HG03175 (cell line): ENCODE measurements around the gene NRCAM.
"Not testable (repeated sequence)": the region's sequence is repeated elsewhere in the genome, so short reads cannot be mapped to it uniquely, and the experiment has no call there.

Experiments
- ATAC-seq: cut with Tn5 transposase; IDR thresholded peaks from one replicate; pipeline ENCODE4 v1.9.1; 2021; ENCODE audit warnings: mild to moderate bottlenecking, moderate library complexity; ENCODE audit not compliant: unreplicated experiment

Gene NRCAM

DNA sequence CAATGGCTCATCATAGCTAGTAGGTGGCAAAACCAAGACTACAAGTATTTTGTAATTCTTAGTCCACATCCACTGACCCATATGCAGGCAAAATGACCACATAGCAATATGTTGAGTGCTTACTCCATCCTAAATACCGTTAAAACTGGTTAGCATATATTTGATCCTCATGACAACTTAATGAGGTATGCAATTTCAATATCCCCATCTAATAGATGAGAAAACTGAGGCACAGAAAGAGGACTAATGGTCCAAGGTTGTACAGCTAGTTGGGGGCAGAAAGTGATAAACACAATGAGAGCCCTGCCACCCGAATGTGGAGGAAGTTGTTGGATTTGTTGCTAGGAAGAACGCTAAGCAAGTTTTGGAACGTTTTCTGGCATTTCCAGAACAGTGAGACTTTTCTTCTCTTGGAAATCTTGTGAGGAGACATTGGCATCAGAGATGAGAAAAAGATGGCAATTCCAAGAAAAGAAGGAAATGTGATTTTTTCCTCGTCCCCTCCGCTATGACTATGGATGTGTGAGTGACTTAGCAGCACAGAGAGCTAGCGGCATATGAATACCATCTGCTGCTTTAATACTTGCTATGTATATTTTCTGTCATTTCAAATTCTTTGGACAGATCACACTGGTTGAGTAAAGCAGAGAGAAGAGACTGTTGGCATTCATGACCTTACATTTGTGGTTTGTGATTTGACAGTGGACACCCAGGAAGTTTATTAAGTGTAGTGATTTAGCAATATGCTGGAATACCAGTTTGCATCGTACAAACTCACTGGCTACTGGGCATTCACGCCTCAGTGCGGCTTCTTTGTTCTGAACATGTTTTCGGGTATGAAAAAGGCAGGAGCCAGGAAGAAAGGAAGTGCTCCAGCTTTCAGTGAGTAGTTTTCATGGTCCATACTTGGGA is 51.5 kb downstream of the NRCAM start:
- ATAC-seq, result no peak

DNA sequence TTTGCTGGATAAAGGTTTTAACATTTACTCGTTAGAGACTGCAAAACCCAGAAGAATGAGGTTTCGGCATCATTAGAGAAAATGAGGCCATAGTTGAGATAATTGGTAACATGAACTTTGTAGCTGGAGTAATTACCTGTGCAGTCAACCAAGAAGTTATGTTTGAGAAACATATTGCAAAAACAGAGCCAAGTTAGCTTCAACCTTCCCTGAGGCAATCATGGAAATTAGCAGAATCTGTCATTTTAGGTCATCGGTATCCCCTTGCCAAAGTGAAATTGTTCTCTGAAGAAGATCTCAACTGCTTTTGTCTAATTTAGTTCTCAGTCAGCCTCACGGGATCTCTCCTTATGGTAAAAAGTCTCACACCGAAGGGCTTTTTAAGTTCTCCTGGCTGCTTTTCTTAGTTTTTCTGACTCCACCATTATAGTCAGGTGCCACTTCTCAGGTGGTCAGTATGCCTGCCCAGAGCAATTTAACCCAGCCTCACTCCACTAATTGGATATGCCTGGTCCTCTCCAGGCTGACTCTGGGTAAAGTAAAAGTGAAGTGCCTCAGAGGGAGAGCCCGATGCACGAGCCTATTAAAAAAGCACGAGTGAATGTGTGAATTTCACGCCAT is 52.5 kb downstream of the NRCAM start:
- ATAC-seq, result no peak

DNA sequence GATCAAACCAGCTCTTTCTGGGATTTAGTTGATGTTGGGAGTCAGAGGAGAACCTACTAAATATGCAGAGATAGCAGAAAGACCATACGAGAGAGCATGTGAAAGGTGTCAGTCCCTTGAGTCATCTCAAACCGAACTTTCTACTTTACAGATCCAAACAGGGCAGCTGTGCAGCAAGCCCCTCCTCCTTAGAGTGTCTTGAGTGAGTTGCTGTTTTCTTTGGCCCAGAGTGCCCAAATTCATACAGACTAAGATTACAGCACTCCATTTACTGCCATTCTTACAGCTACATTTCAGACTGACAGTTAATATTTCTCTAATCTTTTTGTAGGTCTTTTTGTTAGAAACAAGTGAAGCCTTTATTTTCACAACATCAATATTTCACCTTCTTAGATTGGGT is 53.4 kb downstream of the NRCAM start:
- peak; percentile 59 for ATAC-seq

DNA sequence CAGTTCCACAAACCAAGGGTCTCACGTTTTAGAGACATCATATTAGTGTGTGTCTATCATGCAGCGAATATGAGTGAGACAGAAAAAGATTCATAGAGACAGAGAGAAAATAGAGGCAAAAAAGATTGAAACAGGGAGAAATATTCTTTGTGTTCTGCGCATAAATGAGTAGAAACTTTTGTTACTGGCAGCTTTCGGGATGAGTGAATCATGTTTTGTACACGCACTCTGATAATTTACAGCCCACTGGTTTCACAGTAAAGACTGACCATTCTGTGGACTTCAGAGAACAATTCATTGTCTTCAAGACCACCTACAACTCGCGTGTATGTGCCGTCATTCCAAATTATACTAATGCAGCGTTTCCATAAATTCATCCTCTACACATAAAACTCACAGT is 60.2 kb downstream of the NRCAM start:
- no peak for ATAC-seq

DNA sequence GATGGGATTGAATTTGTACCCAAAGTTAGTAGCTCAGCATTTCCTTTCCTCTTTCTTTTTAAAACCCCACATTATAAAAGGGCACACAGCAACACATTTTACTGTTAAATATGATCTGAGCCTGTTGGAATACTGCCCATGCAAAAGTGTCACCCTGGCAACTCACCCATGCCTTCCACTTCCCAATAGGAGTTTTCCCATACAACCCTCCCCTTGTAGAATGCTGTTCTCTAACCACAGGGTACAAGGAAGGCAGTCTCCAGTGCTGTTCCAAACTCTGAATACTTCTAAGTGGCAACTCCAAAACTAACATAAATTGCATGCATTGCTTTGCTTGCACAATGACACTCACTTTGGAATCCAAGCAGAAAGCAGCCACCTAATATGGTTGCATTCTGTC is 60.8 kb downstream of the NRCAM start:
- no peak for ATAC-seq

DNA sequence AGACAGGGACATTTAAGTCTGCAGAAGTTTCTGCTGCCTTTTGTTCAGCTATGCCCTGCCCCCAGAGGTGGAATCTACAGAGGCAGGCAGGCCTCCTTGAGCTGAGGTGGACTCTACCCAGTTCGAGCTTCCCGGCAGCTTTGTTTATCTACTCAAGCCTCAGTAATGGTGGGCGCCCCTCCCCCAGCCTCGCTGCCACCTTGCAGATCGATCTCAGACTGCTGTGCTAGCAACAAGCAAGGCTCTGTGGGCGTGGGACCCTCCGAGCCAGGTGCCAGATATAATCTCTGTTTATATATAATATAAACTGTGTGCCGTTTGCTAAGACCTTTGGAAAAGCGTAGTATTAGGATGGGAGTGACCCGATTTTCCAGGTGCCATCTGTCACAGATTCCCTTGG is 63.1 kb downstream of the NRCAM start:
- ATAC-seq, result not testable (repeated sequence)

DNA sequence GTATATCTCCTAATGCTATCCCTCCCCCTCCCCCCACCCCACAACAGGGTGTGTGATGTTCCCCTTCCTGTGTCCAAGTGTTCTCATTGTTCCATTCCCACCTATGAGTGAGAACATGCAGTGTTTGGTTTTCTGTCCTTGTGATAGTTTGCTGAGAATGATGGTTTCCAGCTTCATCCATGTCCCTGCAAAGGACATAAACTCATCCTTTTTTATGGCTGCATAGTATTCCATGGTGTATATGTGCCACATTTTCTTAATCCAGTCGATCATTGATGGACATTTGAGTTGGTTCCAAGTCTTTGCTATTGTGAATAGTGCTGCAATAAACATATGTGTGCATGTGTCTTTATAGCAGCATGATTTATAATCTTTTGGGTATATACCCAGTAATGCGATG is 68.5 kb downstream of the NRCAM start:
- not testable (repeated sequence) for ATAC-seq

DNA sequence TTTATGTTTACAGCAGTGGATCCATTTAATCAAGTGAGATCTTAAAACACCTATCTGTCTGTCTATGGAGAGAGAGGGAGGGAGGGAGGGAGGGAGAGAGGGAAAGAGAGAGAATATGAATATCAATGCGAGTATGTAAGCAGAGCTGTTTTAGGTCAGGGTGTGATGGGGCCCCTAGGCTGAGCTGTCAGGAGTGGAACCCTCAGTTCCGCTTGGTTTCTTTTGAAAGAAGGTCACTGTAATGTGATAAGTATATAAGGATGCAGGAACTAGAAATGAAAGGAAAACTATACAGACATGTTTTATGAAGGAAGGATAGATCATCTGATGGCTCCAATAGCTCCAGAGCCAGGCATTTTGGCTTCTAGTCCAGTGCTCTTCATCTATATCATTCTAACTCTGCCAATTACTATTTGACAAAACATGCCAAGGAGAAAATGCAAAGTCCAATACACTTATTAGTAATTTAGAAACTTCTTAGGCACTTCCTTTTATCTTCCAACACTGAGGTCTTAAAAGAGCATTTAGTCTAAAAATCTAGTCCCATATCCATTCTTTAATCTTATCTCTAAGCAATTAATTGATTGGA is 70.3 kb downstream of the NRCAM start:
- no peak for ATAC-seq

DNA sequence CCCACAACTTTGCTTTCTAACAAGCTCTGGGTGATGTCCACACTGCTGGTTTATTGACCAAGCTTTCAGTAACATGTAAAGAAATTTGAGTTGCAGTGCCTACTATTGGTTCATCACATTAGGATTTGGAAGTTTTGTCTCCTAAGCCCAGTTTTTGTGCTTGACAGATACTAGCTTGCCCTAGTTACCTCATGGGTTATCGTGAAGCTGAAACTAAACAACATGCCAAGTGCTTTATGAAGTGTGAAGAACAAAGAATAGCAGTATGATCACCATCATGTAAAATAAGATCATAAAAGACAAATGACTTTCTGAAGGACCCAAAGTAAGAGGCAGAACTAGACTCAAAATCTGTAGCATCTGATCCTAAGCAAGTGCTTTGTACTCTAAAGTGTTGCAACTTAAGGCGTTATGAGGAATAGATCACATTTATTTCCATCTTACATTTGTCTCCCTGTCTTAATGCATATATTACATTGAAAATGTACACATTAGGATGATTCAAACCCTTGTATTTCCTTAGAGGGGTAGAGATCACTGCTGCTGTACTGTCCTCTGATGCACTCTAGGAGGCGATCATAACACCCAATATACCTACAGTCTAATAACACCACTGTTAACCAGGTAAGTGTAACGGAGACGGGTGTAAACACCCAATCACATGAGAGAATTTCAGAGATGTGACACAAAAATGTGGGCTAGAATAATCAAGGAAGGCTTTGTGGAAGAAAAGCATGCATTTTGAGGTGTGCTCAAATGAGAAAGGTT is 71.3 kb downstream of the NRCAM start:
- ATAC-seq, result peak; percentile 82

DNA sequence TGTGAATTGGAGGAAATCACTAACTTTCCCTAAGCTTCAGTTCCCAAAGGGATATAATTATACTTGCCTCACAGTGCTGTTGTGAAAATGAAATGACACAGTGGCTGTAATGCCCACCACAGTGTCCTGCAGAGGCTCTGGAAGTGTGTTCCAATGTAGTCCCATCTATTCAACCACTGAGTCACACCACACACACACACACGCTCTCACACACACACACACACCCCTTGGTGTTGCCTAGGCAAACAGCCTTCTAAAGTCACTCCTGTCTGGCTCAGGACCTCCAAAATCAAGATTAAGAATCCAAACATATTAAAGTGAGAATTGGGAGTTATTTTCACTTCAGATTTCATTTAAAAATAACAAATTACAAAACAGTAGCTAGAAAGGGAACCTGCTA is 73.3 kb downstream of the NRCAM start:
- no peak for ATAC-seq

DNA sequence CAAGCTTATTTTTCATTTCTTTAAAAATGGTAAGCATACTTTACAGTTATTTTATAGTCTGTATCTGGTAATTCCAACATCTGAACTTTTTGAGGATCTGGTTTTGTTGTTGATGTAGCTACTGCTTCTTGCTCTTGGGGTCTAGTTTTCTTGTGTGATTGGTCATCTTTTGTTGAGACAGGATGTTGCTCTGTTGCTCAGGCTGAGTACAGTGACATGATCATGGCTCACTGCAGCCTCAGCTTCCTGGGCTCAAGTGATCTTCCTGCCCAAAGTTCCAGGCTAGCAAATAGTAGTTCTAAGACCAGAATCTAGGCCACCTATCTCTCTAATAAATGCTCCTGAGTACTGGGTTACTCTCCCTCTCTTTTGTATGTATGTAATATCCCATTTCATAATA is 75.7 kb downstream of the NRCAM start:
- ATAC-seq, result no peak

DNA sequence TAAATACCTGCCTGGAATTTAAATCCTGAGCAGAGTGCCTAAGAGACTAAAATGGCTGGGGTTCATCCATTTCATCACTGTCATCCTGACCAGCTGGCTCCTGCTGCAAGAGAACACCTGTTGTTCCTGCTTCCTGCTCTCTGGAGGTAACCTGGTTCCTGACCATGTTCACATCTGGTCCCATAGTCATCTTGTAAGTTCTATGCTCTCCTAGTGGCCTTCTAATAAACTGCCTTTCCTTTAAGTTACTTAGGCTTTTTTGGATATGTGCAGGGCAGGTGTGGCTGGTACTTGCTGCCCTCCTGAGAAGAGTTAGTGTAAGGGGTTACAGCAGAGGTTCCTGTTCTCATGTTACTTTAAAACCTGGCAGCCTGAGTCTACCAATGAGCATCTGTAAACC is 80.0 kb downstream of the NRCAM start:
- no peak for ATAC-seq

DNA sequence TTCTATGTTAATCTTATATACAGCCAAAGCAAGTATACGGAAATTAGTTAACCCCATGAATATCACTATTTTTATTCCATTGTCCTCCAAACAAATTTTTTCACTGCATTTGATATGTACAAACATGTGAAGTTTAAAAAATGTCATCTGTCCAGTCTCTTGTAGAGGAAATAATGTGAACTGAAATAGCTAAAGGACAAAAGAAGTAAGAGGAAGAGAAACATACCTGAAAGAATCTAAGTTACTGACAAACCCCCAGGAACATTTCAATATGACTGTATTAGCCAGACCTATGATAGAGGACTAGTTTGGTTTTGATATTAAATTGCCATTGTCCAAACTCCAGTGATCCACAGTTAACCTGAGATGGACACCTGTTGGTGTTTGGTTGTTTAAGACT is 80.6 kb downstream of the NRCAM start:
- no peak for ATAC-seq

DNA sequence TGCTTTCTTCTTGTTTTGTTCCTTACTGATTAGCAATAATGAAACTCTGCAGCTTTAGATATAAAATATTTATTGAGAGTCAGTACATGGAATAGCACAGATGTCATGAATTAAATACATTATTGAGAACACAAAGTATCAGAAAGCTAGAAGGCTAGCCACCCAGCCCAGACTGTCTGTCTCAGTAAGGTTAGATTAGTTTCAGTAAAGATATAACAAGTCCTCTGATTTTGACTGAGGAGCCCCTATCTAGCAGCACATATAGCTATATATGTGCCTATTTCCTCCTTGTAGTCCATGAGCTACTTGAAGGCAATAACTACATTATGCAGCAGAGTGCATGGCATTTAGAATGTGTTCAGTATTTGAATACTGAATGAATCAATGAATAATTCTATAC is 81.3 kb downstream of the NRCAM start:
- ATAC-seq, result no peak

DNA sequence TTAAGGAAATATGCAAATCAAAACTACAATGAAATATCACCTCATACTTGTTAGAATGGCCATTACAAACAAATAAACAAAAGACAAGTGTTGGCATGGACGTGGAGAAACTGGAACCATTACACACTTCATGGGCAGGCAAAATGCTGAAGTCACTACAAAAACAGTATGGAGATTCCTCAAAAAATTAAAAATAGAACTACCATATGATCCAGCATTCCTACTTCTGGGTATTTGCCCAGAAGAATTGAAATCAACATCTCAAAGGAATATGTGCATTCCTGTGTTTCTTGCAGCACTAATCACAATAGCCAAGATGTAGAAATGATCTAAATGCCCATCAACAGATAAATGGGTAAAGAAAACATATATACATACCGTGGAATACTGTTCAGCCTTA is 83.6 kb downstream of the NRCAM start:
- no peak for ATAC-seq

DNA sequence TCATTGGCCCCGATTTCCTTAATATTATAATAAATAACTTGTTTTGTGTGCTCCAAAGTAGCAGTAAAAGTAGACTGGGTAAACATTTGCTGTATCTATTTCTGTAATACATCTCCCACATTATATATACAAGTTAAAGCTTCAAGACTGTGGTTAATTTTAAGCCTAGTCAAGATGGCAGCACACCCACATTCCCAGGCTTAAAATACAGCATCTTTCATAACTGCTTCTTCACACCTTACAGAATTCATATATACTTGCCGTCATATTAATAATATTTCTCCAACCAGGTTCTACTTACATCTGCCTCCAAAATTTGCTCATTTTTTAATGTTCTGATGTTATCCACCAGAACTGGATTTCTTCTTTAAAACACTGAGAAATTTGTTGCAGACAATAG is 85.6 kb downstream of the NRCAM start:
- no peak for ATAC-seq

DNA sequence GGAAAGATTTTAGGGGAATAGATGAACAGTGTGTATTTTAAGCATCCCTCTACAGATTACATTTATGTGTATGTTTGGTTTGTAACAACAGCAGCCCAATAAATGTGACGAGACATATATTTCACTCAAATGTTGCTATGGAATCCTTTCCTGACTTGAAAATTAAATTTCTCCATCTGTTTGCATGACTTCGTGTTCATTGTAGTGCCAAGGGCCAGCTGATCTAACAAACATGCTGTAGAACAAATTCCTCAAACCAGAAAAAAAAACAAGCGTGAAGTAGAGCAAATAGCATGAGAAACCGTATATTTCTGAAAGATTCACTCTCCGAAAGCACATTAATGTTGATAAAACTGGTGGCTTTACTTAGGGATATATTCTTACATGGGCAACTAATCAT is 87.8 kb downstream of the NRCAM start:
- no peak for ATAC-seq

DNA sequence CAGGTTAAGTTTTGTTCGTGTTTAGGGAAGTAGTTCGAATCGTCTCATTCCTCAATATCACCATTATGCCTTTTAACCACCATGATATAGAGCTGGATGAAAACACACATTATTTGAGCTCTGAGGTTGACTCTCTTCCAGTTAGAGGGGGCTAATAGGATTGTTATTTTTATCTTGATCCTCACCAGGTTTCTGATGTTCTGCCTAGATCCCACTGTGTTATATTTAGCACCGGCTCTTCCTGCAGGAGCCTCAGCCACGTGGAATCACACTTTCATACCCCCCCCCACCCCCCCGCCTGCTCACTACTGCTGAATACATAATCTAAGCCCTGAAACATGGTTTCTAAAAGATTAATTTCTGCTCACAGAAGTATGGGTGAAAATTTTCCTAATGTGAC is 88.3 kb downstream of the NRCAM start:
- ATAC-seq, result no peak

DNA sequence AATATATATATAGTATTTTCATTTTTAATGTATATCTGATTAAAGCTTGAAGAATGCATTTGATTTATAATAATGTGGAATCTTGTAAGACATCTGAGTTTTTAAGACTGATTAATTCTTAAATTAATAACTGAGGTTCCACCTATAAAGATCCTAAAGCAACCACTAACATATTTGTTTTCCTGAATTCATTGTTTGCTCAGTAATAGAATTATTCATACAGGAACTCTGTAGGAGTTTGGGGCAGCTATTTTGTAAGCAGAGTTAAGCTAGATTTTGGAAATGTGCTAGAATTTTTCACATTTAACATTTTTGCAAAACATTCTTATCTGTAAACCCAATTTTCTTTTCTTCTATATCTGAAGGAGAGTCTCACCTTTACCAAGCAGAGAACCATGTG is 88.9 kb downstream of the NRCAM start:
- ATAC-seq, result no peak

DNA sequence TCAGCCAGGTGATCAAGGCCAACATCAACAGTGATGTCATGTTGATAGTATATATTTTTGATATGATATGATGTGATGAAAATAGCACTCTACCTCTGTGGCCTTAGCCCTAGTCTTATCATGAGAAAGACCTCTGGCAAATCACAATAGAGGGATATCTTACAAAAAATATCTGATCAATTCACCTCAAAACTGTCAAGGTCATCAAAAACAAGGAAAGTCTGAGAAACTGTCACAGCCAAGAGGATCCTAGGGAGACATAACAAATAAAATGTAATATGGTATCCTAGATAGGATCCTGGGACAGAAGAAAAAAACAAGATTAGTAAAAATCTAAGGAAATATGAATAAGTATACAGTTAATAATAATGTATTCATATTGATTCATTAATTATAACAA is 92.6 kb downstream of the NRCAM start:
- ATAC-seq, result no peak

DNA sequence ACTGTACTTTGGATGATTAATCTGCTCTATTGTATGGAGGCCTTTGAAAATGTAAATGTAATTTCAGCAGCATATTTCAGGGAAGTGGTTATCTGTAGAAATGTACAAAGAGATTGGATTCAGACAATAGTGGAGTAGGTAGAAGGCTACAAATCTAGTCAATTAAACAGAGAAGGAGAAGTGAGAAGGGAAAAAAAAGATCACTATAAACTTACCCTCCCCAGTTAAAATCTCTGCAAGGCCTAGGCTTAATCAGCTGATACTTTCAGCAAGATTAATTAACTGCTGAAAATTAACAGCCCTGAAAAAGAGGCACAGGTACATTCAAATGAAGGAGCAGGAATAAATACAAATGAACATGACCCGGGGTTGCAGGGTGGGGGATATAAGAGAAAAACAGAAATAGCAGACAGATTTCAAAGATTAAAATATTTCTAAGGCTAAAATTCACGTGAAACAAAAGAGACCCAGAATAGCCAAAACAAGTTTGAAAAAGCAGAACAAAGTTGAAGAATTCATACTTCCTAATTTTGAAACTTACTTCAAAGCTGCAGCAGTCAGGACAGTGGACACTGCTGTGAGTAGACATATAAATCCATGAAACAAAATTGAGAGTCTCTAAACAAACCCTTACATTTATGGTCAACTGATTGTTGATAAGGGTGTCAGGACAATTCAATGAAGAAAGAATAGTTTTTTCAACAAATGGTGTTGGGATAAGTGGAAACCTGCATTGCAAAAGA is 96.0 kb downstream of the NRCAM start:
- ATAC-seq, result no peak
